Measurements from ENCODE around the gene NACA2. TPM values are rescaled to one million over a fixed set of nuclear protein-coding genes. Genes with fewer than 3 reads are reported as not detected.
A peak's percentile ranks its signal among the peaks of the same experiment; 100 is the strongest.
"Not testable (repeated sequence)": the region's sequence is repeated elsewhere in the genome, so short reads cannot be mapped to it uniquely, and the experiment has no call there.

Gene NACA2
- total RNA-seq, 1 donor, result not detected

DNA sequence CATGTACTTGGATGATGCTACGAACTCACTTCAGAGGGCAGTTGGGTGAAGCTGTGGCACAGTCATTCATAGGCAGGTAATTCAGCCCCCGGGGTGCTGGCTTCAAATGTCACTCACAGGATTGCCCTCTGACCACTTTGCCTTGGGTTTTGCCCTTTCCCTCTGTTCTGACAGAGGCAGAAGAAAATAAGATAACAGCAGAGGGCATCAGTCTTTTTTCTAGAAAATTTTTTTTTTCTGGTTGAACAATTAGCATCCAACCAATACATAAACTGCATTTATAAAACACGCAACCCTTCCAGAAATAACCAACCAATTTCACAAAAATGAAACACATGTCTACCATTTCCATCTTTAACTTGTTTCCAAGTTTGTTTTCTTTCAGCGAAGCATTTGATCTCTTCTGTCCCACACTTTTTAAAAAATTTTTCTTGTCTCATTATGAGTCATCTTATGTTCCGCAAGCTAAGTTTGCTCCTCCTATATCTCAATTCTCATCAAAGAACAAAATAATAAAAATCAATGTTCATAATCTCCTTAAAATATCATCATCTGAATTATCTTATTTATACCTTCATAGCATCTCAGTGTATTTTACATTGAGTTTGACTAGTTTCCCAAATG is 15.6 kb downstream of the NACA2 start:
- no peak overlapping the region for H3K4me3 ChIP-seq (ENCODE audit: low read depth, low read length)
- TF ChIP-seq, protein P1, sequence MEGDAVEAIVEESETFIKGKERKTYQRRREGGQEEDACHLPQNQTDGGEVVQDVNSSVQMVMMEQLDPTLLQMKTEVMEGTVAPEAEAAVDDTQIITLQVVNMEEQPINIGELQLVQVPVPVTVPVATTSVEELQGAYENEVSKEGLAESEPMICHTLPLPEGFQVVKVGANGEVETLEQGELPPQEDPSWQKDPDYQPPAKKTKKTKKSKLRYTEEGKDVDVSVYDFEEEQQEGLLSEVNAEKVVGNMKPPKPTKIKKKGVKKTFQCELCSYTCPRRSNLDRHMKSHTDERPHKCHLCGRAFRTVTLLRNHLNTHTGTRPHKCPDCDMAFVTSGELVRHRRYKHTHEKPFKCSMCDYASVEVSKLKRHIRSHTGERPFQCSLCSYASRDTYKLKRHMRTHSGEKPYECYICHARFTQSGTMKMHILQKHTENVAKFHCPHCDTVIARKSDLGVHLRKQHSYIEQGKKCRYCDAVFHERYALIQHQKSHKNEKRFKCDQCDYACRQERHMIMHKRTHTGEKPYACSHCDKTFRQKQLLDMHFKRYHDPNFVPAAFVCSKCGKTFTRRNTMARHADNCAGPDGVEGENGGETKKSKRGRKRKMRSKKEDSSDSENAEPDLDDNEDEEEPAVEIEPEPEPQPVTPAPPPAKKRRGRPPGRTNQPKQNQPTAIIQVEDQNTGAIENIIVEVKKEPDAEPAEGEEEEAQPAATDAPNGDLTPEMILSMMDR (IDR thresholded peaks at IDR 0.05; ENCODE audit: insufficient read depth, low read depth, low read length), result no peak
- no peak for DNase-seq (ENCODE audit: low read depth)

DNA sequence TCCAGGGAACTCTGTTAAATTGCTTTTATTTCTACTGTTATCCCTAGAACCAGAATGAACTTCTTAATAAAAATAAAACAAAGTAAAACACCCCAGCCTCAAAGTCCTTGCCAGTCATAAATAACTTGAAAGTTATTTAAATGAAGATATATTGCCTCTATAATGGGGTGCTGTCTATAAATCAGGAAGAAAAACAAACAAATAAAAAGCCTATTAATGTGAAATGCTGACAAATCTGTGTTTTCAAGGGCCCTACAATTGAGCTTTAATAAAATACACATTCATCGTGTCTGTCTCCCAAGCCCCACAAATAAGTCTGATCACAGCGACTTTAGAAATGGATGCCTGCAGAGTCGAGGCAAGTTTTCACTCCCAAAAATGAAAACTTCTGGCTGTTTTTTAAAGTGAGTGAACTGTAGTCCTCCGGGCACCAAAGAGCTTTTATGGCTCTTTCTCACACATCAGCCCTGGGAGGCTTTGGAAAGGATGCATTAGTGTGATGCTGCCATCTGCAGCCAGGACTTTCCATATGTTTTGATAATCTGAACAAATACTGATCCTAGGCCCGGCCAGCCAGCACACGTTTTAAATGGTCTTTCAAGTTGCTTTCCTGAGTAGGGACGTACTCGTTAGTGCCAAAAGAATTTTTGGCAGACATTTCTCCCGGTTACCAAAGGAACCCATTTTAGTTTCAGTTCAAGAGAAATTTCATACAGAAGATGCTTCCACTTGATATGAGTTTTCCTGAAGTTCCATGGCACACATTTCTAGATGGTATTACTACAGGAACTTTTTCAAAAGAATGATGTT is 16.3 kb downstream of the NACA2 start:
- H3K4me3 ChIP-seq (ENCODE audit: low read depth, low read length), result no peak overlapping the region
- TF ChIP-seq, protein P1 (IDR thresholded peaks at IDR 0.05; ENCODE audit: insufficient read depth, low read depth, low read length), result peak; percentile 45
- DNase-seq (ENCODE audit: low read depth), result peak; percentile 56

DNA sequence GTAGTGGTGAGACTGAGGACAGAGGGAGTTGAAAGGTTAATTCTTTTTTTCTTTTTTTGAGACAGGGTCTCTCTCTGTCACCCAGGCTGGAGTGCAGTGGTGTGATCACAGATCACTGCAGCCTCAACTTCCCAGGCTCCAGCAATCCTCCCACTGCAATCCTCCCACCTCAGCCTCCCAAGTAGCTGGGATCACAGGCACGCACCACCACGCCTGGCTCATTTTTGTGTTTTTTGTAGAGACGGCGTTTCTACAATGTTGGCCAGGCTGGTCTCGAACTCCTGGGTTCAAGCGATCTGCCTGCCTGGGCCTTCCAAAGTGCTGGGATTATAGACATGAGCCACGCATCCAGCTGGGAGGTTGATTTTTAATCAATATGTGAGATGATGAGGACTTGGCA is 18.5 kb downstream of the NACA2 start:
- H3K4me3 ChIP-seq (ENCODE audit: low read depth, low read length), result not testable (repeated sequence)

DNA sequence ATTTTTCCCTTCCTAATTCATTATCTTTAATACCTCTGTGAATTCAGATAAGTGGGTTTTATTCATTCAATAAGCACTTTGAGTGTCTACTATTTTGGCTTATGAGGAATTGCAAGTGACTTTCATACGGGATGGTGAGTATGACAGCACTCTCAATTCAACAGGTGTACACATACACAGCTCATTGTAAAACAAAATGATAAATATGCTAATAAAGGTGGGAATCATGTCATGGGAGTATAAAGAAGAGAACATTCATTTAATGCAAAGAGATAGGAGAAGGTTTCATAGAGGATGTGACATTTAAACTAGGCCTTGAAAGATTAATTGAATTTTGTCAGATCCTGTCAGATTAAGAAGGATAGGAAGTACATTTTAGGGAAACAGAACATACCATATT is 19.4 kb downstream of the NACA2 start:
- TF ChIP-seq, protein P1 (IDR thresholded peaks at IDR 0.05; ENCODE audit: insufficient read depth, low read depth, low read length), result no peak
- DNase-seq (ENCODE audit: low read depth), result no peak
- no peak overlapping the region for H3K4me3 ChIP-seq (ENCODE audit: low read depth, low read length)

More for the DNA sequence above, 18.5 kb downstream of the NACA2 start:
- not testable (repeated sequence) for DNase-seq (ENCODE audit: low read depth)

DNA sequence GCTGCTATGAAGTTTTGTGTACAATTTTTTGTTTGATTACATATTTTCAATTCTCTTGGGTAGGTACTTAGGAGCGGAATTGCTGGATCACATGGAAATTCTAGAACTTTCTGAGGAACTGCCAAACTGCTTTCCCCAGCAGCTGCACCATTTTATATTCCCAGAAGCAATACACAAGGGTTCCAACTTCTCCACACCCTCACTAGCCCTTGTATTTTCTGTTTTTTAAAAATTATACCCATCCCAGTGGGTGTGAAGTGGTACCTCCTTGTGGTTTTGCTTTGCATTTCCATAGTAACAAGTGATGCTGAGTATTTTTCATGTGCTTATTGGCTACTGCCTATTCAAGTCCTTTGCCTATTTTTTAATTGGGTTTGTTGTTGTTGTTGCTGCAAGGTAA is 20.9 kb downstream of the NACA2 start:
- TF ChIP-seq, protein P1 (IDR thresholded peaks at IDR 0.05; ENCODE audit: insufficient read depth, low read depth, low read length), result no peak
- DNase-seq (ENCODE audit: low read depth), result peak; percentile 40
- H3K4me3 ChIP-seq (ENCODE audit: low read depth, low read length), result no peak overlapping the region

DNA sequence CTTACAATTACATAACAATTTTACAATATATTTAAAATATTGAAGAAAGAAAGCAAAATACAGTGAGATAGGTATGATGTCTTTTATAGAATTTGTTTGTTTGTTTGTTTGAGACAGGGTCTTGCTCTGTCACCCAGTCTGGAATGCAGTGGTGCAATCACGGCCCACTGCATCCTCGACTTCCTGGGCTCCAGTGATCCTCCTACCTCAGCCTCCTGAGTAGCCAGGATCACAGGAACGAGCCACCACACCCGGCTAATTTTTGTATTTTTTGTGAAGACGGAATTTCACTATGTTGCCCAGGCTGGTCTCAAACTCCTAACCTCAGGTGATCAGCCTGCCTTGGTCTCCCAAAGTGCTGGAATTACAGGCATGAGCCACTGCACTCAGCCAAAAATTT is 21.5 kb downstream of the NACA2 start:
- DNase-seq (ENCODE audit: low read depth); H3K4me3 ChIP-seq (ENCODE audit: low read depth, low read length): not testable (repeated sequence)

DNA sequence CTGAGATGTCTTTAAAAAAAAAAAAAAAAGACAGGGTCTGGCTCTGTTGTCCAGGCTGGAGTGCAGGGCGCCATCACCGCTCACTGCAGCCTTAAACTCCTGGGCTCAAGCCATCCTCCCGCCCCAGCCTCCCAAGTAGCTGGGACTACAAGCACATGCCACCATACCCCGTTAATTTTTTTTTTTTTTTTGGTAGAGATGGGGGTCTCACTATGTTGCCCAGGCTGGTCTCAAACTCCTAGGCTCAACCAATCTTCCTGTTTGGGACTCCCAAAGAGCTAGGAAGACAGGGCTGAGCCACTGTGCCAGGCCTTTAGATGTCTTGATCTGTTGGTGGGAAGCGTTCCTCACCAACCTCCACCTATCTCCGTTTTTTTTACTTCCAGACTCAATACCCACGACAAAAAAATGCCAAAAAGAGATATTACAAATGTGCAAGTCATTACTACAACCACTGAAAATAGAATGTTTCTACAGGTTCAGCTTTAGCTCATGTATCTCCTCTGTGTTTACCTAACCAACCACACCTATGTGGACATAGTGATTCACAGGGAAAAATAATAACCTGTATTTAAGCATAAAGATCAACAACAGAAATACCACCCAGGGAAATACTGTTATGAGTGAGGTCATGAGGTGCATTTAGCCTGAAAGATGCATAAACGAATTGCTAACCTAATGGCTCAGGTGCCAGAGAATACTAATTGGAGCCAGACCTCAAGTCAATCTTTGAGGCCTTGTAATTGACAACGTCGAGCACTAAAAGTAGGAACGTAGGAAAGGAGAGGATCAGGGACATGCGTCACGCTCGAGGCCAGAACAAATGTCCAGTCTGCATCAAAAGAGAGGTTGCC is 22.6 kb downstream of the NACA2 start:
- TF ChIP-seq, protein P1 (IDR thresholded peaks at IDR 0.05; ENCODE audit: insufficient read depth, low read depth, low read length), result no peak
- no peak for DNase-seq (ENCODE audit: low read depth)
- H3K4me3 ChIP-seq (ENCODE audit: low read depth, low read length), result no peak overlapping the region

All from fibroblast of villous mesenchyme (primary cell).